GM12891 (cell line): ENCODE results near the gene PRRX2.

Source experiments
- POLR2A ChIP-seq: IDR thresholded peaks from 2 replicates; pipeline ENCODE4 v1.6.1; 2011; ENCODE audit warnings: low read depth, low read length, control low read depth
- POLR2AphosphoS5 ChIP-seq: IDR thresholded peaks from 2 replicates; pipeline ENCODE4 v1.6.1; 2011; ENCODE audit warnings: low read depth, low read length, control low read depth
- POU2F2 ChIP-seq: IDR thresholded peaks from 2 replicates; pipeline ENCODE4 v1.6.1; 2011; ENCODE audit warnings: low read depth, mild to moderate bottlenecking, control low read depth, low read length, moderate library complexity
- SPI1 ChIP-seq: IDR thresholded peaks from 2 replicates; pipeline ENCODE4 v1.6.1; 2011; ENCODE audit warnings: low read depth, low read length, control low read depth
- TAF1 ChIP-seq: IDR thresholded peaks from 2 replicates; pipeline ENCODE4 v1.6.1; 2011; ENCODE audit warnings: low read depth, low read length, control low read depth

DNA sequence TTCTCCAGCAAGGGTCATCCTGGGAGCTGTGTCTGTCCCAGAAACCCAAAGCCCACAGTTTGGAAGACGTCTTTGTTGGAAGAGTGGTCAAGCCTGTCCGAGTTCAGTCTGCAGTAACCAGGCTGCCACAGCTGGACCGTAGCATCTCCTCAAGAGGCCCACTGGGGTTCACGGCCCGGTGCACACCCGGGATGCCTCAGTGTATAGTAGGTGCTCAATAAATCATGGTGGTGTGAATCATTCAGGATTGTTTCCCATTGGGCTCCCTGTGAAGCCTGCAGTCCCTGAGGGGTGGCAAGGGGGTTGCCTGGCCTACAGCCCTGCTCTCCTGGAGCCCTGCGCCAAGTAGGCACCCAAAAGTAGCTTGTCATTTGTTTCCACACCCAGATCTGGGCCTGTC, 10.3 kb upstream of the PRRX2 start:
- TF ChIP-seq POLR2A (no peak), SPI1 (no peak), TAF1 (no peak), POLR2AphosphoS5 (no peak), POU2F2 (no peak)
